ENCODE data around the gene MFSD2A.
"Not testable (repeated sequence)": the region's sequence is repeated elsewhere in the genome, so short reads cannot be mapped to it uniquely, and the experiment has no call there.

MFSD2A gene

GRCh38 chr1:39969048-39969447 is 14.1 kb downstream of the MFSD2A start:
- no peak for DNase-seq (ENCODE audit: low read depth)

- DNase-seq (ENCODE audit: low read depth) = no peak
Observed at GRCh38 chr1:39969531-39970270, 14.8 kb downstream of the MFSD2A start.

- no peak for DNase-seq (ENCODE audit: low read depth)
Observed at GRCh38 chr1:39970274-39970673, 15.3 kb downstream of the MFSD2A start.

- no peak for DNase-seq (ENCODE audit: low read depth)
Observed at GRCh38 chr1:39971138-39971537, 16.2 kb downstream of the MFSD2A start.

- DNase-seq (ENCODE audit: low read depth) = peak; percentile 73
Observed at GRCh38 chr1:39973503-39974135, 18.7 kb downstream of the MFSD2A start.

GRCh38 chr1:39976732-39977131 is 21.8 kb downstream of the MFSD2A start:
- DNase-seq (ENCODE audit: low read depth) = no peak

- no peak for DNase-seq (ENCODE audit: low read depth)
Observed at GRCh38 chr1:39977202-39977601, 22.3 kb downstream of the MFSD2A start.

- DNase-seq (ENCODE audit: low read depth) = no peak
Observed at GRCh38 chr1:39979654-39980053, 24.7 kb downstream of the MFSD2A start.

GRCh38 chr1:39980555-39981313 is 25.8 kb downstream of the MFSD2A start:
- DNase-seq (ENCODE audit: low read depth) = no peak

- DNase-seq (ENCODE audit: low read depth) = no peak
Observed at GRCh38 chr1:39981385-39981784, 26.4 kb downstream of the MFSD2A start.

- DNase-seq (ENCODE audit: low read depth) = no peak
Observed at GRCh38 chr1:39981945-39982344, 27.0 kb downstream of the MFSD2A start.

- not testable (repeated sequence) for DNase-seq (ENCODE audit: low read depth)
Observed at GRCh38 chr1:39984480-39984879, 29.5 kb downstream of the MFSD2A start.

GRCh38 chr1:39984951-39985350 is 30.0 kb downstream of the MFSD2A start:
- DNase-seq (ENCODE audit: low read depth) = no peak

- DNase-seq (ENCODE audit: low read depth) = no peak
Observed at GRCh38 chr1:39987869-39988268, 32.9 kb downstream of the MFSD2A start.

- DNase-seq (ENCODE audit: low read depth) = no peak
Observed at GRCh38 chr1:39988618-39989343, 33.8 kb downstream of the MFSD2A start.

- DNase-seq (ENCODE audit: low read depth) = no peak
Observed at GRCh38 chr1:39990428-39990827, 35.5 kb downstream of the MFSD2A start.

GRCh38 chr1:39992234-39992633 is 37.3 kb downstream of the MFSD2A start:
- DNase-seq (ENCODE audit: low read depth) = no peak

GRCh38 chr1:39992888-39993287 is 37.9 kb downstream of the MFSD2A start:
- no peak for DNase-seq (ENCODE audit: low read depth)

- no peak for DNase-seq (ENCODE audit: low read depth)
Observed at GRCh38 chr1:39995973-39996393, 41.0 kb downstream of the MFSD2A start.

- DNase-seq (ENCODE audit: low read depth) = no peak
Observed at GRCh38 chr1:39996396-39997004, 41.6 kb downstream of the MFSD2A start.

GRCh38 chr1:40001456-40001855 is 46.5 kb downstream of the MFSD2A start:
- DNase-seq (ENCODE audit: low read depth) = no peak

Data from activated T-cell treated with anti-CD3 and anti-CD28 coated beads for 1 hour (primary cell).